Aorta (tissue), 5 donors: Measurements from ENCODE around the gene ZNF687. TPM values are rescaled to one million over a fixed set of nuclear protein-coding genes. Genes with fewer than 3 reads are reported as not detected.
"Not testable (repeated sequence)": the region's sequence is repeated elsewhere in the genome, so short reads cannot be mapped to it uniquely, and the experiment has no call there.

Experiments used
- ATAC-seq: fragments of 200-7000 bp; cut with Tn5 transposase; one replicate; pipeline ENCODE4 v1.9.1; 2022; ENCODE audit warnings: moderate library complexity; ENCODE audit not compliant: low FRiP score
- DNase-seq, 2 donors: peaks; one replicate each; pipeline ENCODE4 v3.0.0-alpha.2; 2020
- H3K27ac ChIP-seq, 2 donors: one replicate each; pipeline ENCODE4 v1.5.1; 2013; ENCODE audit warnings: low read length in 2 of 2, mild to moderate bottlenecking in 2 of 2, moderate library complexity in 2 of 2, control low read depth in 1 of 2, inconsistent platforms in 1 of 2, low read depth in 1 of 2
- H3K27me3 ChIP-seq, 2 donors: one replicate each; pipeline ENCODE4 v1.6.1; 2013; ENCODE audit warnings: control low read depth in 1 of 2, low read length in 1 of 2, mild to moderate bottlenecking in 1 of 2, moderate library complexity in 1 of 2; ENCODE audit not compliant: insufficient read depth in 2 of 2, control insufficient read depth in 1 of 2
- H3K36me3 ChIP-seq, 2 donors: one replicate each; pipeline ENCODE4 v1.6.1; 2013; ENCODE audit warnings: control low read depth in 1 of 2, low read length in 1 of 2, mild to moderate bottlenecking in 1 of 2; ENCODE audit not compliant: insufficient read depth in 2 of 2, control insufficient read depth in 1 of 2
- H3K4me1 ChIP-seq, 2 donors: one replicate each; pipeline ENCODE4 v1.6.1; 2013; ENCODE audit warnings: low read length in 2 of 2, control low read depth in 1 of 2, mild to moderate bottlenecking in 1 of 2, moderate library complexity in 1 of 2; ENCODE audit not compliant: insufficient read depth in 2 of 2, control insufficient read depth in 1 of 2
- H3K4me3 ChIP-seq, 2 donors: one replicate each; pipeline ENCODE4 v1.5.1; 2013; ENCODE audit warnings: low read length in 2 of 2, control low read depth in 1 of 2, mild to moderate bottlenecking in 1 of 2
- H3K9me3 ChIP-seq: one replicate; pipeline ENCODE4 v1.6.1; 2013; ENCODE audit warnings: mild to moderate bottlenecking, low read length; ENCODE audit not compliant: control insufficient read depth
- WGBS, 2 donors: extraction: QIAGEN DNeasy Blood & Tissue Kit; methylation state at CpG; one replicate each; pipeline ENCODE4 v1.1.7; 2013; 5-methylcytosine and 5-hydroxymethylcytosine counted together
- intact Hi-C, 2 donors: fragments of 100-400 bp; cut with DNase I; formaldehyde crosslinking; loops; one replicate each; pipeline versions ENCODE4 v1.14.2 to v1.15.0; 2022
- polyA plus RNA-seq, 2 donors: library from polyadenylated mRNA; stranded (reverse); fragments of 200-250 nt; gene quantifications; one replicate each; pipeline ENCODE4 v1.2.3, GENCODE V29; 2013
- total RNA-seq, 2 donors: library from RNA; stranded (reverse); fragmentation: NEBNext Ultra II Directional; extraction: Animal tissue kit (Norgen Biotek cat#: 25700); gene quantifications; one replicate each; pipeline ENCODE4 v1.2.1, GENCODE V29; 2021
- donor health status: healthy with polysubstance abuse.
- donor health status: Bipolar disorder and iron deficiency.
- donor health status: DM: no; HTN: no; CAD: no.
- donor health status: DM: no; HTN: no; CAD: no.
- donor health status: DM: yes; HTN: yes; CAD: no.

Gene ZNF687
- total and polyA plus RNA-seq, 4 donors = 7.7 to 24.0 (median 14.0) TPM

DNA sequence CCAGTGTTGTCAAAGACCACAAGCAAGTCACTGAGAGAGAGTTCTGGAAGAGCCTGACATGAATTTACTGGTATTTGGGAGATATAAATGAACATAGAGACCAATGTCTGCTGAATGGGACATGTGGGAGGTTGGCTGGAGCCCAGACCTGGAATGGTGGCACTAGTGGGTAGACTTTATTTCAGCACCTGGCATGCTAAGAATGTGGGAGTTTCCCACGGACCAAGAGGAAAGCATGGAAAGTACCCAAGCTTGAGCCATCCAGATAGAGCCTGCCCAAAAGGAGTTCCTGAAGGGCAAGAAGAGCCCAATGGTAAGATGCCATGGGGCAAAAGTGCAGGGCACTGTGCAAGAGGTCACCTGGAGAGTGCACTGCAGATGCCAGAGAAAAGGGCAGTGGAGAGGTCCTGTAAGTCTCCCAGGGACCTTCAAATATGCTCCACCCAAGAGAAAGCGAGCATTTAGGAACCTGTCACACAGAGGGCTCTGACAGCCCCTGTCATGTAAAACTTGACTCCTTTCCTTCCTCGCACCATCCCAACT is 8.1 kb upstream of the ZNF687 start:
- ATAC-seq = no peak
- Histone ChIP-seq H3K4me1 (no peaks in the 10 kb centered on the region), H3K4me3 (no peak overlapping the region), H3K27me3 (no peaks in the 10 kb centered on the region), H3K36me3 (no peaks in the 10 kb centered on the region), H3K27ac (no peak overlapping the region), H3K9me3 (no peaks in the 10 kb centered on the region)
- 67% methylated on average over 3 of the region's 3 CpGs for WGBS, 2 donors
- no peak for DNase-seq
- intact Hi-C loops = no loop called here

DNA sequence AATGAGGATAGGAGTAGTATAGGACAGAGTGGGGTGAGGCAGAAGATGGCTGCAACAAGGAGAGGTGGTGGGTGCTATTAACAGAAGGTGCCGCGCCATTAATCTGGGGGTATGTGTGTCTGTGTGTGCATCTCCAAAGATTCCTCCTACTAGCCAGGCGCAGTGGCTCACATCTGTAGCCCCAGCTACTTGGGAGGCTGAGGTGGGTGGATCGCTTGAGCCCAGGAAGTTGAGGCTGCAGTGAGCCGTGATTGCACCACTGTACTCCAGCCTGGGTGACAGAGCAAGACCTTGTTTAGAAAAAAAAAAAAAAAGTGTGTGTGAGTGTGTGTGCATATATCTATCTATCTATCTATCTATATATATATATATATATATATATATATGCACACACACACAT is 6.8 kb upstream of the ZNF687 start:
- H3K36me3 ChIP-seq, ATAC-seq, H3K27ac ChIP-seq, intact Hi-C loops, H3K27me3 ChIP-seq, H3K4me3 ChIP-seq, H3K9me3 ChIP-seq, DNase-seq, H3K4me1 ChIP-seq: not testable (repeated sequence)
- WGBS, 2 donors = 89 to 91% methylated on average over 5 of the region's 5 CpGs

DNA sequence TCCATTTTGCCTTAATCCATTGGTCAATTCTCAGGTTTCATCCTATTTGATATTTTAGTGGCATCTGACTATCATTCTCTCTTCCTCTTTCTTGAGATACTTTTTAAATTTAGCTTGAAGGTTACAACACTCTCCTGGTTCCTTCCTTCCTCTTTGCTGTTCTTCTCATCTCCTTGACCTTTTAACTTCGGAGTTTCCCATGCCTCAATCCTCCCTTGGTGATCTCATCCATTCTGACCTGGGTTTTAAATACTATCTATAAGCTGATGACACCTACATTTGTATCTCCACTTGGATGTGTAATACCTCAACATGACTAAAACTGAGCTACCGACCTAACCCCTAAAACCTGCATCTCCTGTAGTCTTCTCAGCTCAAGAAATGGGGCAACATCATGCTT is 4.8 kb upstream of the ZNF687 start:
- Histone ChIP-seq H3K27ac (no peak overlapping the region), H3K9me3 (no peaks in the 10 kb centered on the region), H3K4me1 (no peaks in the 10 kb centered on the region), H3K4me3 (no peak overlapping the region), H3K36me3 (no peaks in the 10 kb centered on the region), H3K27me3 (no peaks in the 10 kb centered on the region)
- WGBS, 2 donors = 83 to 96% methylated on average over 2 of the region's 2 CpGs
- ATAC-seq (no peak), DNase-seq (no peak)
- intact Hi-C loops = no loop called here

DNA sequence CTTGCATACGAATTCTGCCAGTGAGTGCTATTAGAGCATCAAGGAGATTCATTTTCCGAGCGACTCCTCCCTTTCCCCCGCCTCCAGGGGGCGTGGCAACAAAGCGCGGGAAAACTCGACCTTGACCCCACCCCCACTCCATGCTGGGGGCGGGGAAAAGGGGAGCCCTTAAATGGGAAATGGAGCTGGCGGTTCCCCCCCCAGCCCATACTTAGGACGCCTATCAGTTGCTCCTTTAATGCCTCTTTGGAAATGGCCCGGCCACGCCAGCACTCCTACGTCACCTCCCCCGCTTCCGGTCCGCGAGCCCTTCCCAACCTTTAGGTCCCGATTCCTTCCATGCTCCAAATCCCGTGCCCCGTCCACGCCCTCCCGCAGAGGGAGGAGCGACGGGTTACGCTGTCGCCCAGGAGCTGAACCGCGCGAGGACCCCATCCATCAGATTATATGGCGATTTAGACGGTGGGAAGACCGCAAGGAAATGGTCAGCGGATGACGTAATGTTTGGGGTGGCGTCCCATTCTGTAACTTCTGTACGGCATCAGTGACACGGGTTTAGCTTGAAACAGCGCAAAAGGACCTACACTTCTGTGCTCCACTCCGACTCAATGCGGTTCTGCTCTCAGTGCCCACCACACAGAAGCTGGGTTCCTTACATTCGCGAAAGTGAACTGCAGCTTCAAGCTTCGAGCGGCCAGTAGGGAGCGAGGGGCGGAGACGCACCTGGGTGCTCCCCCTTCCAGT is 702 bp upstream of the ZNF687 start:
- 0% methylated on average over 47 to 48 of the region's 48 CpGs for WGBS, 2 donors
- H3K4me1 ChIP-seq = no peaks in the 10 kb centered on the region
- no peaks in the 10 kb centered on the region for H3K27me3 ChIP-seq
- peak overlapping the region; percentile 39 to 48 for H3K4me3 ChIP-seq
- H3K9me3 ChIP-seq = no peaks in the 10 kb centered on the region
- DNase-seq (peak; percentile 97), ATAC-seq (peak; percentile 93)
- no peaks in the 10 kb centered on the region for H3K36me3 ChIP-seq
- intact Hi-C loops = loop anchor here in 1 of 2 donors (5.0 kb wide), 2 partner anchors 46 to 61 kb away; partner anchors contain the start of gene PI4KB
- peak overlapping the region; percentile 8 to 96 for H3K27ac ChIP-seq

DNA sequence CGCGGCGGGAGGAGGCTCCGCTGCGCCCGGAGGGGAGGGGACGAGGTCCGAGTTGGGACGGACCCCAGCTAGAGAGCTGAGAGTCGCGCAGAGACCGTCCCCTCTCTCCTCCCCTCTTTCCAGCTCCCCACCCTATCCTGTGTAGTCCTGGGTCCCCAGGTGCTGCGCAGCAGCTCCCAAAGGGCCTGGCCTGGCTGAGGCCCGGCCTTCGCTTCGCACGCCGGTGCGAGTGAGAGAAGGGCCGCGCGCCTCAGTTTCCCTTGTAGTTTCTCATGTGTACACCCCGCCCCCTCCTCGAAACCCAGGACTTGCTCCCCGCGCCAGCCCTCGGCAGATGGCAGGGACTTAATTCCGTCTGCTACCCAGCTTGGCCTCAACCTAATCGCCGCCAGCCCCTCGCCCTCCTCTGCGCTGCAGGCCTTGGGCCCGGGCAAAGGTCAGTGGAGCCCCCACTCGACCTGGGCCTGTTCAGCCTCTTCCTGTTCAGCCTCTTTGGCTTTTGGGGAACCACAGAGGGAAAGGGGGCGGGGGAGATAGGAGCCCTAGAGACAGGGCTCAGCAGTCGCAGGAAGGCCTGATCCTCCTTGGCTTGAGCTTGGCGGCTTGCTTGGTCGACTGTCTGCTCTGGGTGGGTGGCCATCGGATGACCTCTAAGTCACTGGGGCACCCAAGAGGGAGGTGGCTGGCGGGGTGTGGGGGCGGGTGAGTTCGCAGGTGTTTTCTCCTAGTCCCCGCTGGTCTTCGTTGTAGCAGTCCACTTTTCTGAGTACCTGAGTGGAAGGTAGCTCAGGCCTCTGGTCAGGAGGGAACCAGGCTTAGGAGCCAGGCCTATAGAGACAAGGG is 1.0 kb downstream of the ZNF687 start:
- Histone ChIP-seq H3K36me3 (peaks cover 0 to 5% of the 10 kb centered on the region in 2 donors), H3K4me1 (no peaks in the 10 kb centered on the region), H3K9me3 (no peaks in the 10 kb centered on the region), H3K4me3 (peak overlapping the region; percentile 43 to 66), H3K27me3 (no peaks in the 10 kb centered on the region), H3K27ac (peak overlapping the region in 1 of 2 donors; percentile 24)
- ATAC-seq (no peak), DNase-seq (peak in 1 of 2 donors; percentile 71)
- WGBS, 2 donors = 6 to 8% methylated on average over 37 to 44 of the region's 44 CpGs
- intact Hi-C loops = loop anchor here in 1 of 2 donors (5.0 kb wide), 2 partner anchors 44 to 59 kb away; partner anchors contain the start of gene PI4KB

DNA sequence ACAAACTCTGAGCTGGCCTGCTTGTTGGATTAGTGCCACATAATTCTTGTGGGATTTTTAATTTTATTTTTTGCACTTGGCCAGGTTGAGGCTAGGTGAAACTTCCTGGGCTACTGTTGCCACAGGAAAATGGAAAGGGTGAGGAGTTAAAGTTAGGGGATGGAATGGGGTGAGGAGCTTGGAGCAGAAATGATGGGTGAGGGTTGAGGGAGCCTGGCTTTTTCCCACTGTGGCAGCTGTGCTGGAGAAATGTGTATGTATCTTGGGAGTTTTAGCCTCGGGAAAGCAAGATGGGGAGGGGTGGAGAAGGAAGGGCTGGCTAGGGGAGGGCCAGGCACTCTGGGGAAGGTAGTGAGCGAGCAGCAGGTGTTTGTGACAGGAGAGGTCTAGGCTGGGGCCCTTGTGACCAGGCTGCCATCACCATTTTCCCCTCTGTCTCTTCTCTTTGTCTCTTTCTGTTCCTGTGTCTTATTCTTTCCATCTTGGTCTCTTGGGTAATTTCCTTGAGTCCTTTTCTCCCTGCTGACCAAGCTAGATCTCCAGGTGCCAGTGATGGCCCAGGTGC is 2.0 kb downstream of the ZNF687 start:
- Histone ChIP-seq H3K9me3 (no peaks in the 10 kb centered on the region), H3K27ac (no peak overlapping the region), H3K36me3 (peaks cover 0 to 6% of the 10 kb centered on the region in 2 donors), H3K4me1 (no peaks in the 10 kb centered on the region), H3K27me3 (no peaks in the 10 kb centered on the region), H3K4me3 (no peak overlapping the region)
- 0 to 52% methylated on average over 1 to 2 of the region's 2 CpGs for WGBS, 2 donors
- ATAC-seq (no peak), DNase-seq (no peak)
- intact Hi-C loops = loop anchor here in 1 of 2 donors (5.0 kb wide), 2 partner anchors 43 to 58 kb away; partner anchors contain the start of gene PI4KB

DNA sequence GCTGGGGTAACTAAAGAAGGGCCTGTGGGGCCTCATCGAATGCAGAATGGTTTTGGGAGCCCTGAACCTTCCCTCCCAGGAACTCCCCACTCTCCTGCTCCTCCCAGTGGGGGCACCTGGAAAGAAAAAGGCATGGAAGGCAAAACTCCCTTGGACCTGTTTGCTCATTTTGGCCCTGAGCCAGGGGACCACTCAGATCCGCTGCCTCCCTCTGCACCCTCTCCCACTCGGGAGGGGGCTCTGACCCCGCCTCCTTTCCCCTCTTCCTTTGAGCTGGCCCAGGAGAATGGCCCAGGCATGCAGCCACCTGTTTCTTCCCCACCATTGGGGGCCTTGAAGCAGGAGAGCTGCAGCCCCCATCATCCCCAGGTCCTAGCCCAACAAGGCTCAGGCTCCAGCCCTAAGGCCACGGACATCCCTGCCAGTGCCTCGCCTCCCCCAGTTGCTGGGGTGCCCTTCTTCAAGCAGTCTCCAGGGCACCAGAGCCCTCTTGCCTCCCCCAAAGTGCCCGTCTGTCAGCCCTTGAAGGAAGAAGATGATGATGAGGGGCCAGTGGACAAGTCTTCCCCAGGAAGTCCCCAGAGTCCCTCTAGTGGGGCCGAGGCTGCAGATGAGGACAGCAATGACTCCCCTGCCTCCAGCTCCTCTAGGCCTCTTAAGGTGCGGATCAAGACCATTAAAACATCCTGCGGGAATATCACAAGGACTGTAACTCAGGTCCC is 4.7 kb downstream of the ZNF687 start:
- no peak for ATAC-seq
- Histone ChIP-seq H3K36me3 (peaks cover 0 to 6% of the 10 kb centered on the region in 2 donors), H3K4me1 (no peaks in the 10 kb centered on the region), H3K9me3 (no peaks in the 10 kb centered on the region), H3K4me3 (no peak overlapping the region), H3K27ac (no peak overlapping the region), H3K27me3 (no peaks in the 10 kb centered on the region)
- intact Hi-C loops = no loop called here
- no peak for DNase-seq
- WGBS, 2 donors = 71 to 79% methylated on average over 10 of the region's 10 CpGs

DNA sequence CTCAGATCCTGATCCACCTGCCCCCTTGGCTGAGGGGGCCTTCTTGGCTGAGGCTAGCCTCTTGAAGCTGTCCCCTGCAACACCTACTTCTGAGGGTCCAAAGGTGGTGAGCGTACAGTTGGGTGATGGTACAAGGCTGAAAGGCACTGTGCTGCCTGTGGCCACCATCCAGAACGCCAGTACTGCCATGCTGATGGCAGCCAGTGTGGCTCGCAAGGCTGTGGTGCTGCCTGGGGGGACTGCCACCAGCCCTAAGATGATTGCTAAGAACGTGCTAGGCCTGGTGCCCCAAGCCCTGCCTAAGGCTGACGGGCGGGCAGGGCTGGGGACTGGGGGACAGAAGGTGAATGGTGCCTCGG is 5.2 kb downstream of the ZNF687 start:
- H3K4me3 ChIP-seq = no peak overlapping the region
- WGBS, 2 donors = 83 to 86% methylated on average over 7 of the region's 7 CpGs
- no peak overlapping the region for H3K27ac ChIP-seq
- no peaks in the 10 kb centered on the region for H3K27me3 ChIP-seq
- intact Hi-C loops = no loop called here
- no peaks in the 10 kb centered on the region for H3K9me3 ChIP-seq
- ATAC-seq = no peak
- no peak for DNase-seq
- H3K36me3 ChIP-seq = peaks cover 0 to 6% of the 10 kb centered on the region in 2 donors
- no peaks in the 10 kb centered on the region for H3K4me1 ChIP-seq
